ENCODE data around the gene SNCAIP. TPM values are rescaled to one million over a fixed set of nuclear protein-coding genes. Genes with fewer than 3 reads are reported as not detected.

Gene SNCAIP
- total and polyA plus RNA-seq, 2 of the 4 experiments (the other 2 are of a cell fraction), result 15.3 to 19.0 TPM

DNA sequence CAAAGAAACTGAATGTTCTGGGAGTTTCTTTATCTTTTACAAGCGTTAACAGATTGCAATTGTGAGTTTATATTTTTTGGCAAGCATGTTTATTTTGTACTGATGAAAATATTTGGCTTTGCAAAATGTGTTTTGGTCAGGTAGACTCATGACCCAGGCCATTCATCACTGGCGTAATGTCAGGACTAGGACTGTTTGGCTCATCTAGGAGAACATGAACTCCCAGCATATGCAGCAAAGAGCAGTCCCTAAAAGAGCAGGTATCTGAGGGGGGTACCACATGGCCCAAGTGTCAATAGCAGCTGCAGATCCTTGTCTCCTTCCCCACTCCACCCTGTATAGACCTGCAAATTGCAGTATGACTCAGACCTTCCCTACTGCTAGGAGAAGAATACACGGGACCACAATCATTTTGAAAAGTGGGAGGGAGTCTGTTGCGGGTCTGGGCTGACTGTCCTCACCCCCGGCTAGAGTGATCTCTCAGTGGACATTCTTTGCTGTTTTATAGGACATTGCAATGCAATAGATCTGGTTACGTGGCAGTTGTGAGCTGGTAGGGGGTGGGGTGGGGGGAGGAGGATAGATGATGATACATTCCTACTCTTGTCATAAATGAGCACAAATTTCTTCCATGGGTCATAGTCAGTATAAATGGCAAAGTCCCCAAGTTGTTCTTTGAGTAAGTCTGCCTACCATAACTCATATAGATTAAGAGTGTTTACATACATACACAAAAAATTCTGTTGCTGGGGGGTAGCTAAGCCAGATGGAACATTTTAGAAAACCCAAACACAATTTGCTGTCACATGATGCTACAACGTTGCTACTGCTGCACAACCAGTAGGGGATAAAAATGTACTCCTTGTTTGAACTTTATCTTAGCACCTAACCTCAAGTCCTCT is 20.8 kb upstream of the SNCAIP start:
- dilution Hi-C loops (cut with HindIII; ENCODE audit: low sequenced_read_pairs, unreplicated experiment) (no loop called here), intact Hi-C loops (cut with micrococcal nuclease) (loop anchor here (5.0 kb wide), 1 partner anchor 94 kb away; no protein-coding TSS in a partner anchor), in situ Hi-C loops (cut with MboI; ENCODE audit: low sequenced_read_pairs) (no loop called here)
- DNase-seq (no peak), ATAC-seq (ENCODE audit: low read depth) (peak; percentile 58)
- TF ChIP-seq CEBPB (IDR thresholded peaks at IDR 0.05; ENCODE audit: low read depth, low read length), result no peak
- no peak for TF ChIP-seq MAZ (IDR thresholded peaks at IDR 0.05; ENCODE audit: borderline replicate concordance, low read depth, low read length)
- TF ChIP-seq RCOR1 (IDR thresholded peaks at IDR 0.05; ENCODE audit: insufficient replicate concordance, low read length), result no peak
- TF ChIP-seq MAFK (IDR thresholded peaks at IDR 0.05; ENCODE audit: low read depth, low read length), result no peak
- TF ChIP-seq, protein P1, sequence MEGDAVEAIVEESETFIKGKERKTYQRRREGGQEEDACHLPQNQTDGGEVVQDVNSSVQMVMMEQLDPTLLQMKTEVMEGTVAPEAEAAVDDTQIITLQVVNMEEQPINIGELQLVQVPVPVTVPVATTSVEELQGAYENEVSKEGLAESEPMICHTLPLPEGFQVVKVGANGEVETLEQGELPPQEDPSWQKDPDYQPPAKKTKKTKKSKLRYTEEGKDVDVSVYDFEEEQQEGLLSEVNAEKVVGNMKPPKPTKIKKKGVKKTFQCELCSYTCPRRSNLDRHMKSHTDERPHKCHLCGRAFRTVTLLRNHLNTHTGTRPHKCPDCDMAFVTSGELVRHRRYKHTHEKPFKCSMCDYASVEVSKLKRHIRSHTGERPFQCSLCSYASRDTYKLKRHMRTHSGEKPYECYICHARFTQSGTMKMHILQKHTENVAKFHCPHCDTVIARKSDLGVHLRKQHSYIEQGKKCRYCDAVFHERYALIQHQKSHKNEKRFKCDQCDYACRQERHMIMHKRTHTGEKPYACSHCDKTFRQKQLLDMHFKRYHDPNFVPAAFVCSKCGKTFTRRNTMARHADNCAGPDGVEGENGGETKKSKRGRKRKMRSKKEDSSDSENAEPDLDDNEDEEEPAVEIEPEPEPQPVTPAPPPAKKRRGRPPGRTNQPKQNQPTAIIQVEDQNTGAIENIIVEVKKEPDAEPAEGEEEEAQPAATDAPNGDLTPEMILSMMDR (conservative IDR thresholded peaks at IDR 0.05; ENCODE audit: low read depth, low read length), result no peak
- TF ChIP-seq RFX5 (IDR thresholded peaks at IDR 0.05; ENCODE audit: low read depth, low read length), result no peak
- no peak for TF ChIP-seq NFE2L2 (IDR thresholded peaks at IDR 0.05; ENCODE audit: low read depth, low read length)
- TF ChIP-seq CHD1 (IDR thresholded peaks at IDR 0.05; ENCODE audit: low read depth, low read length), result no peak
- TF ChIP-seq MXI1 (IDR thresholded peaks at IDR 0.05; ENCODE audit: borderline replicate concordance, low read depth, low read length), result no peak
- TF ChIP-seq SMC3 (IDR thresholded peaks at IDR 0.05; ENCODE audit: low read depth, low read length), result no peak
- TF ChIP-seq, protein P2, sequence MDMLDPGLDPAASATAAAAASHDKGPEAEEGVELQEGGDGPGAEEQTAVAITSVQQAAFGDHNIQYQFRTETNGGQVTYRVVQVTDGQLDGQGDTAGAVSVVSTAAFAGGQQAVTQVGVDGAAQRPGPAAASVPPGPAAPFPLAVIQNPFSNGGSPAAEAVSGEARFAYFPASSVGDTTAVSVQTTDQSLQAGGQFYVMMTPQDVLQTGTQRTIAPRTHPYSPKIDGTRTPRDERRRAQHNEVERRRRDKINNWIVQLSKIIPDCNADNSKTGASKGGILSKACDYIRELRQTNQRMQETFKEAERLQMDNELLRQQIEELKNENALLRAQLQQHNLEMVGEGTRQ (IDR thresholded peaks at IDR 0.05; ENCODE audit: low read depth, low read length), result no peak
- TF ChIP-seq POLR2A (IDR thresholded peaks at IDR 0.05; ENCODE audit: low read depth, low read length), result no peak
- Histone ChIP-seq H3K4me3 (ENCODE audit: insufficient read depth, low read depth, low read length) (no peak overlapping the region), H3K56ac (ENCODE audit: extremely low read depth, insufficient read depth, low read length) (no peak overlapping the region), H2BK120ac (ENCODE audit: low read depth, low read length) (peak overlapping the region; percentile 6; the same call in 1 of the 2 replicates), H2BK5ac (ENCODE audit: low read depth, low read length, poor library complexity, severe bottlenecking) (no peak overlapping the region), H3K23ac (ENCODE audit: low read depth, low read length) (0 out of 2 replicates have a peak overlapping the region, but pooled peaks have one; percentile 7), H3K4me1 (ENCODE audit: control insufficient read depth, insufficient read depth, low read length) (peaks cover 5% of the 10 kb centered on the region; the same call in 1 of the 2 replicates), H3K9me1 (ENCODE audit: insufficient read depth, low read length) (peaks cover 4% of the 10 kb centered on the region; the same call in 1 of the 2 replicates), H3K4ac (ENCODE audit: low read depth, low read length) (0 out of 2 replicates have a peak overlapping the region, but pooled peaks have one; percentile 22), H2BK15ac (ENCODE audit: low read depth, low read length) (no peak overlapping the region), H3K36me3 (ENCODE audit: control insufficient read depth, insufficient read depth, low read length) (no peaks in the 10 kb centered on the region), H2AK5ac (ENCODE audit: low read depth, low read length) (0 out of 2 replicates have a peak overlapping the region, but pooled peaks have one; percentile 33), H3K18ac (ENCODE audit: low read depth, low read length) (peak overlapping the region; percentile 6; the same call in 1 of the 2 replicates), H2AFZ (replicated peaks; ENCODE audit: low read length, poor library complexity) (no peak overlapping the region), H3K9me3 (ENCODE audit: control insufficient read depth, insufficient read depth, low read length) (no peaks in the 10 kb centered on the region), H2BK20ac (ENCODE audit: low read depth, low read length) (no peak overlapping the region), H3K14ac (replicated peaks; ENCODE audit: low read depth, low read length) (no peak overlapping the region), H3K79me1 (ENCODE audit: low read depth in 1 of 2, low read length in 2 of 2) (no peaks in the 10 kb centered on the region), H3K4me2 (ENCODE audit: low read depth, low read length) (no peak overlapping the region; the same call in 1 of the 2 replicates), H2AK9ac (replicated peaks; ENCODE audit: low read depth, low read length, poor library complexity) (peak overlapping the region; percentile 85), H4K8ac (ENCODE audit: low read depth in 2 of 2, low read length in 2 of 2) (no peak overlapping the region), H3K9ac (ENCODE audit: low read depth, low read length) (no peak overlapping the region), H3K27me3 (ENCODE audit: control insufficient read depth, insufficient read depth, low read length) (no peaks in the 10 kb centered on the region), H4K5ac (ENCODE audit: low read depth, low read length) (no peak overlapping the region), H4K20me1 (ENCODE audit: insufficient read depth, low read length) (no peaks in the 10 kb centered on the region), H4K91ac (ENCODE audit: insufficient read depth, low read depth, low read length) (no peak overlapping the region), H3K27ac (ENCODE audit: insufficient read depth, low read length) (no peak overlapping the region; the same call in 1 of the 2 replicates)
- WGBS, 2 experiments (ENCODE audit: extremely low coverage in 2 of 2, insufficient read length in 1 of 2), result 100% methylated on average over 1 of the region's 7 CpGs; no CpG with 5 or more reads in 1 of the 2 experiments
- POLR2A ChIA-PET (ENCODE audit: unreplicated experiment), result no interaction called here
- BruUV-seq (replicated peaks), result no TSS peak
- CTCF ChIA-PET, result interaction anchor here (0.5 kb wide), 1 partner anchor 17 kb away, joined by 4 read pairs; no protein-coding TSS in a partner anchor

All from IMR-90 (cell line).